Right renal pelvis (tissue), 4 donors: Measurements from ENCODE around the gene SCARF2. TPM values are rescaled to one million over a fixed set of nuclear protein-coding genes. Genes with fewer than 3 reads are reported as not detected.
"Not testable (repeated sequence)": the region's sequence is repeated elsewhere in the genome, so short reads cannot be mapped to it uniquely, and the experiment has no call there.

Experiments
- DNase-seq, 4 donors: peaks; one replicate each; pipeline ENCODE4 v3.0.0-alpha.2; 2013; ENCODE audit warnings: low read depth in 4 of 4, low spot score in 3 of 4, missing footprints in 1 of 4
- polyA plus RNA-seq, 4 donors: library from polyadenylated mRNA; unstranded; fragments of 120-200 nt; gene quantifications; one replicate each; pipeline ENCODE4 v1.2.1, GENCODE V29; 2013; ENCODE audit not compliant: insufficient read length in 4 of 4

The SCARF2 gene
- polyA plus RNA-seq, 4 donors = 16.3 to 25.5 (median 18.0) TPM

- DNase-seq = no peak
Observed at GRCh38 chr22:20414450-20414849, 23.2 kb downstream of the SCARF2 start.

- DNase-seq = no peak
Observed at GRCh38 chr22:20414059-20414440, 23.6 kb downstream of the SCARF2 start.

GRCh38 chr22:20413217-20414058 lies 24.2 kb downstream of the SCARF2 start:
- DNase-seq = no peak

GRCh38 chr22:20412474-20413216 lies 25.0 kb downstream of the SCARF2 start:
- DNase-seq = no peak

GRCh38 chr22:20409385-20409784 lies 28.2 kb downstream of the SCARF2 start:
- not testable (repeated sequence) for DNase-seq

- DNase-seq = no peak
Observed at GRCh38 chr22:20408891-20409290, 28.7 kb downstream of the SCARF2 start.

GRCh38 chr22:20407829-20408228 lies 29.8 kb downstream of the SCARF2 start:
- no peak for DNase-seq

GRCh38 chr22:20406686-20407408 lies 30.8 kb downstream of the SCARF2 start:
- DNase-seq = no peak

- no peak for DNase-seq
Observed at GRCh38 chr22:20405931-20406685, 31.5 kb downstream of the SCARF2 start.

GRCh38 chr22:20405291-20405930 lies 32.2 kb downstream of the SCARF2 start:
- DNase-seq = no peak

GRCh38 chr22:20404881-20405280 lies 32.7 kb downstream of the SCARF2 start:
- DNase-seq = no peak

GRCh38 chr22:20403779-20404140 lies 33.9 kb downstream of the SCARF2 start:
- no peak for DNase-seq

GRCh38 chr22:20402960-20403778 lies 34.5 kb downstream of the SCARF2 start:
- DNase-seq = no peak

GRCh38 chr22:20401376-20402014 lies 36.1 kb downstream of the SCARF2 start:
- DNase-seq = no peak

GRCh38 chr22:20400606-20401375 lies 36.8 kb downstream of the SCARF2 start:
- DNase-seq = no peak

- no peak for DNase-seq
Observed at GRCh38 chr22:20399866-20400605, 37.6 kb downstream of the SCARF2 start.

- DNase-seq = no peak
Observed at GRCh38 chr22:20398420-20398819, 39.2 kb downstream of the SCARF2 start.
